Subcutaneous adipose tissue (tissue), 4 donors: Measurements from ENCODE around the gene MAGI2. TPM values are rescaled to one million over a fixed set of nuclear protein-coding genes. Genes with fewer than 3 reads are reported as not detected.

Experiments used
- CTCF ChIP-seq: fragments of 450-650 bp; IDR thresholded peaks from one replicate; pipeline ENCODE4 v1.5.1; 2016; ENCODE audit warnings: low read depth, mild to moderate bottlenecking, control low read depth, antibody characterized with exemption, moderate library complexity
- total RNA-seq, 4 donors: library from RNA; depleted of rRNA; stranded (reverse); fragments of >200 nt; gene quantifications; one replicate each; pipeline ENCODE4 v1.1.0, GENCODE V29; 2016

MAGI2 gene
- total RNA-seq, 4 donors from 2014 or later, result 13.7 to 22.9 (median 17.7) TPM

GRCh38 chr7:78542541-78542940 is 910.9 kb downstream of the MAGI2 start:
- no peak for TF ChIP-seq CTCF

DNA sequence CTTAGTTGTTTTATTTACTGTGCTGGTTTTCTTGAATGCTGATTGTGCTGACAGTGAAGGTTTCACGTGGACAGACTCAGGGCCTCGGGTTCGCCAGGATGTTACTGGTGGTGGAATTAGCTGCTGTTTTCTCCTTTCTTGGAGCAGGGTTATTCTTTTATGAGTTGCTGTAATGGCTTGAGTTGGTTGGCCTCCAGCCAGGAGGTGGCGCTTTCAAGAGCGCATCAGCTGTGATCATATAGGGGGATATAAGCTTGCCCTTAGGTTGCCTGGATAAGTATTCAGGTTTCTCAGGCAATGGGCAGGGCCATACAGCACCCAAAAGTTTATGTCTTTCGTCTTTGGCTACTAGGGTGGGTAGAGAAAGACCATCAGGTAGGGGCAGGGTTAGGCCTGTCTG is 913.6 kb downstream of the MAGI2 start:
- TF ChIP-seq CTCF, result no peak

GRCh38 chr7:78535655-78536054 is 917.8 kb downstream of the MAGI2 start:
- no peak for TF ChIP-seq CTCF

DNA sequence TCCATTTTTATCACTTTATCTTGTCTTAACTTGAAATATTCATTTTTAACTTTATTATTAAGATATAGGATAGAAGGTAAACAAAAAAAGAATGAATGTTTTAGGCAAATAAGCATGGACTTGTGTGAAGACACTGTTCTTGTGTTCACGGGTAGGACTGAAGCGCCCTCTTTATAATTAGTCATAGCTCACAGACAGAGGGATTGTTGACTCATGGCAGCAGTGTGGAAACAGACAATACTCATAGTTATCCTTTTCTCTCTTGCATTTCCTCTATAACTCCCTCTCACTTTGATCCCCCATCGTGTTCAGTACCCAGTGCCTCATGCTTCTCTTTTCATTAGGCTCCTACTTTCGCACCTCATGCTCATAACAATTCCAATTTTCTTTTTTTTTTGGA is 923.1 kb downstream of the MAGI2 start:
- TF ChIP-seq CTCF, result no peak

DNA sequence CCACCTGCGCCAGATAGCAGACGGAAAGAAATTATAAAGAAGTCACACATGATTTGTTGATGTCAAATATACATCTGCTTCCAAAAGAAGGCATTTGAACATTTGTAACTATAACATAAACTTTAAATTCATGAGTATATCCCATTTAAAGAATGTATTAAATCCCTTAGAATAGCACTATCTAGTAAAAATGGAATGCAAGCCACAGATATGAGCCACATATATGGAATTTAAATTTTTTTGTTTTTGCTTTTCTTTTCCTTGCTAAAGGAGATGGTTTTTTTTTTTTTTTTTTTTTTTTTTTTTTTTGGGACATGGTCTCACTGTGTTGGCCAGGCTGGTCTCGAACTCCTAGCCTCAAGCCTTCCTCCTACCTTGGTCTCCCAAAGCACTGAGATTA is 924.1 kb downstream of the MAGI2 start:
- no peak for TF ChIP-seq CTCF

GRCh38 chr7:78528964-78529363 is 924.5 kb downstream of the MAGI2 start:
- TF ChIP-seq CTCF, result no peak

DNA sequence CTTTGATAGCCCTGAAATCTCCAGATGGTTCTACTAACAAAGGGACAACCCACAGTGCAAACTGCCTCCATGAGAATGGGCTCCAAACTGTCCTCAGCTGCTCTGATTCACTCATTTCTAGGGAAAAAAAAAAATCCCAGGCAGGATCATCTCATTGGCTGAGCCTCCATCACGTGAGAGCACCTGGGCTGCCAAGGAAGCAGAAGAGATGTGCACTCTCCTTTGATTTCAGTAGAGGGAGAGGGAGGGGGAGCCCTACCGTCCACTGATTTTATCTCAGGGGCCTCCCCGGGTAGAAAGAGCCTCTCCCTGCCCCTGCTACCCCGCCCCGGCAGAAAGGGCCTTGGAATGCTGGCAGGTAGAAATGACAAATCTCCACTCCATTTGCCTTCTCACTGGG is 929.5 kb downstream of the MAGI2 start:
- no peak for TF ChIP-seq CTCF

DNA sequence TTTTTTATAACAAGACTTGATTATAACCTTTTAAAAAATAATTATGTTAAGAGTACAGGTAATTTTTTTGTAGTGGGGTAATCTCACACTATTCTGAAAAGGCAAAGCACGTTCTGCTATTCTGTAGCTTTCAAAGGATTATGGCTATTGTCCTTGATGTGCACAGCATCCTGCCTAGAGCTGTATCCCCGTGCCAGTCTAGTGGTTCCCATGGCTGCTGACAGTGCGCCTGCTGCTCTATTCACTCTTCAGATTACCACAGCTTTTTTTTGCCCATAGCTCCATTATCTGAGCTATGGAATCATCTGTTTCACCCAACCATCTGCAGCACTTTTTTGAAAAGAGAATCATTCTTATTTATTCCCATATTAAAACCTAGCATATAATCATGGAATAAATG is 931.5 kb downstream of the MAGI2 start:
- TF ChIP-seq CTCF, result no peak
